NCI-H2029 (cell line): ENCODE measurements around the gene TRIM65.

ENCODE experiments used
- DNase-seq: peaks from one replicate; lab custom pipeline; 2025; lab: John Stamatoyannopoulos, UW

TRIM65 gene

DNA sequence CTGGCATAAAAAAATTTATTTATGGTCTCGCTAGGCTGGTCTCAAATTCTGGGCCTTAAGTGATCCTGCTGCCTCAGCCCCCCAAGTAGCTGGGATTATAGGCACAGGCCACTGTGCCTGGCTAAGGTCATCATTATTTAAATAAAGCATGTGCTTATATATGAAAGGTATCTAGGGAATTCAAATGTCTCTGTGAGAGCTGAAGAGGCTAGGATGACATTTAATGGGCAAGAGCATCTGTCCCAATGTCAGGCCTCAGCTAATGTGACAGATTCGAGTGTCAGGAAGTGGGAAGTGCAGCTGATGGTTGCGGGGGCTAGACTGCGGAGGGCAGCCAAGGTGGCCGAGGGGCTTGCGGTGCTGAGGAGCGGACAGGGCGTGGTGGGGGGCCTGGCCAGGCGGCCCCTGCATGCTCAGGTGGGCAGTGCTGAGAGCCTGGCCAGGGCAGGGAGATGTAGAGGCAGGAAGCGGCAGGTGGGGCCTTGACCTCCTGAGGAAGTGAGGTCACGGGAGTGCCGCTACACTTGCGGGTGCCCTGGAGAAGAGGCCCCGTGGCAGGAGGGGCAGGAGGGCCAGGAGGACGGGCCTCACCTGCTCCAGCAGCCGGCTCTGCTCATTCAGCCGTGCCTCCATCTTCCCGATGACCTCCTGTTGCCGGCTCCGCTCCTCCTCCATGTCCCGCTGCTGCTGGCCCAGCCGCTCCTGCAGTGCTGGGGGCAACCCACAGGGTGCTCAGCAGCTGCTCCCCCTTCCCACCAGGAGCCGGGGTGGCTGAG, 20.6 kb upstream of the TRIM65 start:
- no peak for DNase-seq

DNA sequence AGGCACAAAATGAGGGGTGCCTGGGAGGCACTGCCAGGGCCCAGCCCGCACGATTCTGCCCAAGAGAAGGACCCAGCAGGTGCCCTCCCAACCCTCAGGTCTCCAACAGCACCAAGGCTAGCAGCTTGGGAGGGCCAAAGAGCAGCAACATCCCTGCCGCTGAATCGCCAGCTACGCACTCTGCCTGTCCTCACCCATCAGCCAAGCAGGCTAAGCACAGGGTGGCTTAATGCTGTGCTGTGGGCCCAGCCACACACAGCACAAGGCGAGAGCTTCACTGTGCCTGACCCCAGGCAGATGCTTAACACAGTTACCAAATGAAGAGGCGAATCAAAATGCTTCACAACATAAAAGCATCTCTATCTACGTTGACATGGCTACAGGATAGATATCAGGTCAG, 18.5 kb upstream of the TRIM65 start:
- no peak for DNase-seq

DNA sequence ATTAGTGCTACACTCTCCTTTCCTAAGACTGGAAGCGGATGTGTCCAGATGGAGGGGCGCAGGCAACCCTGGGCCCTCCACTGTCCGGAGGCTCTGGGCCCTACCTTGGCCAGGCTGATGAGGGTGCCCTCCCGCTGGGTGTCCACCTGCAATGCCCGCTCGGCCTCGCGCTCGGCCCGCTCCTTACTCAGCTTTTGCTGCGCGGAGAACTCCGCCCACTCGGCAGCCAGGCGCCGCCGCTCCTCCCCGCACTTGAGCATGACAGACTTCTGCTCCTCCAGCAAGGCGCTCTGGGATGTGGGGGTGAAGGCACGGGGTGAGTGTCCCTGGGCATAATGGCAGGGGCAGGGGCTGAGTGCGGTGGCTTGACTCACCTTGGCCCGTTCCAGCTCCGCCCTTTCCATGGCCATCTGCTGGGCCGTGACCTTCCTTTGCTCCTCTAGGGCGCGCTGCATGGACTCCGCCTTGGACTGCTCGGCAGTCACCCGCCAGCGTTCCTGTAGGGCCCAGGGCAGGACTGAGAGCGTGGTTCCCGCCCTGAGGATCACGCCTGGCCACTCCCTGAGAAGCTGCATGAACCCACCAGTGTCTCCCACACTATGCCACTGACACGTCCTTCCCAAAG, 18.0 kb upstream of the TRIM65 start:
- no peak for DNase-seq

DNA sequence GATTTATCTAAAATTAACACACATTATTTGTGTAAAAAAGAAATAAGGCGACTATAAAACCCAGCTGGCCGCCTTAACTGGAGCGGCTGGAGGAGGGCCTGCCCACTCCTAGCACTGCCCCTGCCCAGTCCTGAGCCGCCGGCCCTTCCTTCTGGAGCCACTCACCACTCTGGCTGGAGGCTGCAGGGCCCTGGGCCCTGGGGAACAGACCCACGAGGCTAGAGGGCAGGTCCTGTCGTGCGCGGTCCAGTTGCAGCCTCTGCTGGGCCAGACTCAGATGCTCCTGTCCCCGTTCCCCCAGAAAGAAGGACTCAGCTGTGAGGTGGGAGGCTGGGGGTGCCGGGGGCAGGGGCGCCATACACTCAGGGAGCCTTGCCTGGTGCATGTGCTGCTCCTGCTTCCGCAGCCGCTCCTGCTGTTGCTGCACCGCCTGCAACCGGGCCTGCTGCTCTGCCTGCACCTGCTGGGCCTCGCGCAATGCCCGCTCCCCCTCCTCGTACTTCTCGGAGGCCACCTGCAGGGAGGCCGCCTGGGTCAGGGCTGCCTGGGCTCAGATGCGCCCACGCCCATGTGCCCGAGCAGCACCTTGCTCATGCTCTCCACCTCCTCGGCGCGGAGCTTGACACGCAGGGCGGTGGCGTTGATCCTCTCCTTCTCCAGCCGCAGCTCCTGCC, 16.9 kb upstream of the TRIM65 start:
- DNase-seq = no peak

DNA sequence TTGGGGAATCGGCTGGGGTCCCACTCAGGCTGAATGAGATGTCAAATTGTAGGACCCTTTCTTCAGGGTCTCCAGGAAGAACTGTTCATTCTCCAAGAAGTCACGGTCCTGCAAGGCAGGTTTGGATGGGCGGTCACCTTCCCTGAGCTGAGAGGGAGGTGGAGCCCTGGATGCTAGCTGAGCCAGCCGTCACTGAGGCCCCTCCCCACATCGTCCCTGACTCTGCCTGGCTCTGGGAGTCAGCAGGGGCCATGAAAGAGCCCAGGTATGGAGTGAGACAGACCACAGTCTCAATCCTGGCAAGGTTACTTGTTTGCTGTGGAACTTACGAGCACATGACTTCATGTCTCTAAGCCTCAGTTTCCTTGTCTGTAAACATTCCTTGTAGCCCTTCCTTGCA, 13.9 kb upstream of the TRIM65 start:
- DNase-seq = peak; percentile 43

DNA sequence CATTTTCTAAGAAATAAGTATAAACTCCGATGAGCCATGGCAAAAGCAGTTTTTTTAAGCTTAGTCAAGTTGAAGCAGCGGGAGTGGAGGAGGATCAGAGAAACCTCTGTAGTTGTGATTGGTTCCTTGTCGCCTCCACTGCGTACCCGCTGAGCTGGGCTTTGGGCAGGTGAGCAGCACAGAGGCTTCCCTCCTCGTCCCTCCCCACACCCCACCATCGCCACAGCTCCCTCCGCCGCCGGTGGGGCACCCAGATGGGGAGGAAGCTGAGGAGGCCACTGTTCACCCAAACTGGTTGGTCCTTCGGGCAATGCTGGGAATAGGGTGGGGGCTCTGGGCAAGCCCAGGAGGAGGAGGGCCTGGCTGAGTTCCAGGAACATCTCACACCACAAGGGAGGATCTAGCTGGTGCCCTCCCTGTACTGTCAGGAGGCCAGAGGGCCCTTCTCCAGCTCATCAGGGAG, 13.1 kb upstream of the TRIM65 start:
- peak; percentile 80 for DNase-seq

DNA sequence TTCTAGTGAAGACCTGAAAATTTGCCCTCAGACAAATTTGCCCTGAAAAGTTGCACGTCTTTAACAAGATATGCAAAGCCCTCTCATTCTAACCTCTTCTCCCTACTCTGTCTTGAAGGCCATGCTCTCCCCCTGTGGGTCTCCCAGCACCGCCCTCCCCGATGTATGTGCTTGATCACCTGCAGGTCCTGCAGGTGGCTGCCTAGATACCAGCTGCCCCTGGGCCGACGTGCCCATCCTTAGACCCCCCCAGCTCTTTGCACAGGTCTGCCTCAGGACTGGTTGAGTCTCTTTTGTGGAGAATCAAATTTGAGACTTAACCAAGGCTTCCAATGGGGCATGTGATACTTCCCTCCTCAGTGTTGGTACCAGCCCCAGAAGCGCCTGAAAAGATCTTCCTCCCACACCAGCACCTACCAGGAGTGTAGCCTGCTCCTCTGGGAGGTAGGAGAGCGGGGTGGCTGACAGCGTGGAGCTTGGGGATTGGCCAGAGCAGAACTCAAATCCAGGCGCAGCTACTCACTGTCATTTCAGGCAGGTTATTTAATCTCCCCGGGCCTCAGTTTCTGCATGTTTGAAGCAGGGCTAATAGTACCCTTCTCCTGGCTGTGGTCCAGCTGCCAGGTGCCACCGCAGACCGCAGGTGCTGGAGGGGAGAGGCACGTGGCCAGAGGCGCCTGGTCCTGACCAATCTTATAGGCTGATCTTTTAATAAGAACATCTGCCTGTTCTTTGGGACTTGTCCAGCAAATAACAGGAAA, 12.5 kb upstream of the TRIM65 start:
- peak; percentile 85 for DNase-seq

DNA sequence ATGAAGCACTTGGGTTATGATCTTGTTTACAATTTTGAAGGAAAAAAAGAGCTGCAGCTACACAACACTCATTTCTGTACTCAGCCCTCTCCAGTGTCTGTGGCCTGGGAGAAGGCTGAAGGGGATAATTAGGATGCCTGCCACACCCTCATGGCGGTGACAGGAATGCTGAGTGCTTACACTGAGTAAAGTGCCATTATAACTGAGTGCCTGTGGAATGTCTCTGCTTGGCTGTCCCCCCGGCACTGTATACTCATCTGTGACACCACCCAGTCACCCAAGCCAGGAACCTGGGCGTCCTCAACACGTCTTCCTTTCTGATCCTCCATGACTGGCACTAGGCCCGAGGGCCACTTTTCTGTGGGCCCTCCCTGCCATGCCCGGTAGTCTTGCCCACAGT, 11.4 kb upstream of the TRIM65 start:
- peak; percentile 91 for DNase-seq

DNA sequence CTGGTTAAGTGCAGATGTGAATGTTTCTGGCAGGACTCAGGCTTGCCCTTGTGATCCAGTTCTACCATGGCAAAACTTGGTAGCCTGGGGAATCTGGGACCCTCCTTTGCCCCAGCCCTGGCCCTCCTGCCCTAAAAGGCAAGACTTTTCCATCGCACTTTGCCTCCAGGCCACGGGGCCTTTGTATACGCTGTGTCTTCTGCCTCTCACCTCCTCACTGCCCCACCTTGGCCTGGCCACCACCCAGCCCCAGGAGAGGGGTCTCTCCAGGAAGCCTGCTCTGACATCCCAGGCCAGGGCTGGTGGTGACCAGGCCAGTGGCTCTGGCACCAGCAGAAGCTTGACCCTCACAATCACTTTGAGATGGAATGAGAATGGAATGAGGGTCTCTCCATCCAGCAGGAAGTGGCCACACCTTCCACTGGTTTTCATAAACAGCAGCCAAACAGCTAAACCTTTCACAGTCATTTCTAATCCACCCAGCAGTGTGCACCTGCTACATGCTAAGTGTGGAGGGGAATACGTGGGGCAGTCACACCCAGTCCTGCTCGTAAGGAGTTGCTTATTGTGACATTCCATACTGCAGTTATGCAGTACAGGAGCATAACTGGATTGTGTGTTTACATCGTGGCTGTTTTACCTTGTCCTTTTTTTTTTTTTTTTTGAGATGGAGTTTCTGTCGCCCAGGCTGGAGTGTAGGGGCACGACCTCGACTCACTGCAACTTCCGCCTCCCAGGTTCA, 9.6 kb upstream of the TRIM65 start:
- no peak for DNase-seq

DNA sequence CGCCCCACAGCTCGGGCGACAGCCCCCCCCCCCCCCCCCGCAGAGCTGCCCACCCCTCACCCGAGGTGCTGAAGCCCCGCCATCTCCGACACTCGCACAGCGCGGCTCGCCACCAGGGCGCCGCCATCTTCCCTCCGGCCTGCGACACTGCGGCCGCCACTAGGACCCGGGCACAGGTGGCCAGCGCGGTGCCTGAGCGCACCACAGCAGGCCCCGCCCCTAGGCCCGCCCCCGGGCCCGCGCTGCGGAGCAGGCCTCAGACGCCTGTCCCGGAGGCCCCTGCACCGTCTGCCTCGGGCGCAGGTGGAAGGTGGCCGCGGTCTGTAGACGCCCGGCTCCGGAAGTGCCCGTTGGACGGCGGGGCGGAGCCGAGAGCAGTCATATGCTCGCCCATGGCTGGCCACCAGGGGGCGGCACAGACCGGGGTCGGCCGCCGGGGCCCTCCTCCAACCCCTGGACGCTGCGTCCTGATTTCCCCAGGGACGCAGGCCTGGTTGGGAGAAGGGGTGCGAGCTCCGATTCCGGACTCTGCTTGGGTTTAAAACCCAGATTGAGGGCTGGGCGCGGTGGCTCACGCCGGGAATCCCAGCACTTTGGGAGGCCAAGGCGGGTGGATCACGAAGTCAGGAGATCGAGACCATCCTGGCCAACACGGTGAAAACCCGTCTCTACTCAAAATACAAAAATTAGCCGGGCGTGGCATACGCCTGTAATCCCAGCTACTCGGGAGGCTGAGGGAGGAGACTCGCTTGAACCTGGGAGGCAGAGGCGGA, 8.2 kb upstream of the TRIM65 start, which contains the start of gene MRPL38:
TSS of gene MRPL38 (minus strand) at position 136 of the 773 bp plus-strand sequence. CDS start at position 127, 9 bp downstream.
- DNase-seq = peak; percentile 87

DNA sequence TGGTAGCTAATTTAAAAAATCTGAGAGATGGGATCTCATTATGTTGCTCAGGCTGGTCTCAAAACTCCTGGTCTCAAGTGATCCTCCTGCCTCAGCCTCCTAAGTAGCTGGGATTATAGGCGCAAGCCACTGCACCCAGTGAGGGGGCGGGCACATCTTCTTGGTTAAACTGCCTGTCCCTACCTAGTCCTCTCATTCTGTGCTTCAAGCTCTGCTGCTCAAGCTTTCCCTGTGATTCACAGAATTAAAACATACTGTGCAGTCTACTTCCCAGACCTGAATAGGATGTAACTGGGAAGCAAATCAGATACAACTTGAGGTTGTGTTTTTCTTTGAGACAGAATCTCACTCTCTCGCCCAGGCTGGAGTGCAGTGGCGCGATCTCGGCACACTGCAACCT, 5.7 kb upstream of the TRIM65 start:
- no peak for DNase-seq

DNA sequence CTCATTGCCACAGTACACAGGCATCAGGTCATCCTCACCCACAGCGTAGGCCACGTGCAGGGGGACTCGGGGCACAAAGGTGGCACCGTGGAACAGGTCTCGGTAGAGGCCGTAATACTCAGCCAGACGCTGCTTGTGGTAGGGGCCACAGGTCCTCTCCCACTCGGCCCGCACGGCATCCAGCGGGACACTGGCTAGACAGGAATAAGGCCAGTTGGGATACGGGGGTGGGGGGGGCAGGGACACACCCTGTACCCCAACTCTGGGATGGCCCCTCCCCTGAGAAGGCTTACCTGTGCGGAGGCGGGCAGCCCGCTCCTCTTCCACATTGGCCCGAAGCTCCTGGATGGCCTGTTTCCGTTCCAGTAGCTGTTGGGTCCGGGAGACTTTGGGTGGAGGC, 5.0 kb upstream of the TRIM65 start:
- no peak for DNase-seq

DNA sequence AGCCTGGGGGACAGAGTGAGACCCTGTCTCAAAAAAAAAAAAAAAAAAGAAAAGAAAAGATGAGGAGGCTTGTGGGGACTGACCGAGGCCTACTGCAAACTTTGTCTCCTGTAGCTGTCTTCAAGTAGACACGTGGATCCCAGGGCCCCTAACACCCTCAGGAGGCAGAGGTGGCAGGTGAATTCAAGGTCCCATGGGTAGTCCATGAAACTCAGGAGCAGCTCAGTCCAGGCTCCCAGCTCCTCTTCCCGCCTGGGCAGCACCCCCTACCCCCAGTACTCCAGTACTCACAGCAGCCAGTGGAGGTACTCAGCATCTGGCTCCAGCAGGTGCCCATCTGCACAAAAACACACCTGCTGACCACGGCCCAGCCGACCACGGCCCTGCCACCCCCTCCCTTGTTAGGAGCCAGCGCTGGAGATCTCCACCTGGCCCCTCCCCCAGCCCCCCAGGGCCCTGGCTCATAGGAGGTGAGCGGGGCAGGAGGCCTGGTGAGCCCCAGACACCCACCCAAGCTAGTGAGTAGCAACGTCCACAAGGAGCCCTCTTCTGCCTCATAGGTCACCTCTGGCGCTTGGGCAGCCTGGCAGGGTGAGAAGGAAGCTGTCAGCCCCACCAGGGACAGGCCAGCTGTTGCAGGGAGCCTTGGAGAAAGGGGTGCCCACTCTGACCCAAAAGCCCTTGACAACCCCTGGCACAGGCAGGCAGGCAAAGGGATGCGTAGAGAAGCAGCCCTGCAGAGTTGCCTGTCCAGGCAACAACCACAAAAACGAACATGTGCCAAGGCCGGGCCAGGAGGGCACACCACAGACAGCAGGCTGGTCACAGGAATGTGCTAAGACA, 4.2 kb upstream of the TRIM65 start:
- no peak for DNase-seq

DNA sequence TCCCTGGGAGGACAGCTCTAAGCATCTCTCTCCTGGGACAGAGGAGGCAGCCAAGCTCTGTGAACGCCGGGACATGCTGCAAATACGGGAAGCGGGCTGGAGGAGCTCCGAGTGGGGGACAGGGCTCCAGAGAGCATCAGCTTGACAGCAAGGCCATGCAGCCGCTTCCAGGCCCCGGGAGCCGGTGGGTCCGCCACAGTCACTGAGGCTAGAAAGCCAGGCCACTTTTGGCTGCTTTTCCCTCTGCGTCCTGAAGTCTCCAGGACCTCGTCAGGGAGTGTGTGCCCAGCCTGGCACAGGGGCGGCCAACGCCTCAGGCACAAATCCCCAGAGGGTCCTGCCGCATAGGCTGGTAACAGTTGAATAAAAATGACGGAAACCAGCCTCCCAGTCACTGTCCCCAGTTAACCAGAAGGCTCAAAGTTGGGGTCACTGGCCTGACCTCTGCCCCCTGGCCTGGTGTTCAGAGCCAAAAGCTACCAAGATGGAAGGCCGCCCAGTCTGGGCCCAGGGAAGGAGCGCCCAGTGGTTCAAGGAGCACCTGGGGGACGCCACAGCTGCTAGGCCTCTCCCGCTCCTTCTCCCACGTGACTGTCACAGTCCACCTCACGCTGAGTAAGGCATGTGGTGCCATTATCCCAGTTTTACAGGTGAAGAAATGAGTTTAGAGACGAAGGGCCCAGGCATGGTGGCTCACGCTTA, 3.2 kb upstream of the TRIM65 start:
- DNase-seq = no peak

DNA sequence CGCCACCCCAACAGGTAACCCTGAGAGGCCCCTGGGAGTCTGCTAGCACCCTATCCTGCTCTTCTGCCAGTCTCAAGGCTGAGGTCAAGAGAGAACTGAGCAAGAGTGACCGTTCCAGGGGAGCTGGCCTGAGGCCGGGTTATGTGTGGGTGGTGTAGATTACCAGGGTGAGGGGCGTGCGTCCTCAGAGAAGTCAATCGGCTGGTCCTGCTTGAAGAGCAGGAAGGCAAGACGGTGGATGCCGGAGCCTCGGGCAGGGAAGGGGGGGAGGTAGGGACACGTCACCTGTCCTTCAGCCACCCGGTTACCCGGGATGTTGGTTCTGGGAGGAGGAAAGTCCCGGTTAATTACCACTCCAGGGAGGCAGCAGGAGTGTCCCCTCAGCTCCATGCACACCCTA, 2.6 kb upstream of the TRIM65 start:
- DNase-seq = no peak

DNA sequence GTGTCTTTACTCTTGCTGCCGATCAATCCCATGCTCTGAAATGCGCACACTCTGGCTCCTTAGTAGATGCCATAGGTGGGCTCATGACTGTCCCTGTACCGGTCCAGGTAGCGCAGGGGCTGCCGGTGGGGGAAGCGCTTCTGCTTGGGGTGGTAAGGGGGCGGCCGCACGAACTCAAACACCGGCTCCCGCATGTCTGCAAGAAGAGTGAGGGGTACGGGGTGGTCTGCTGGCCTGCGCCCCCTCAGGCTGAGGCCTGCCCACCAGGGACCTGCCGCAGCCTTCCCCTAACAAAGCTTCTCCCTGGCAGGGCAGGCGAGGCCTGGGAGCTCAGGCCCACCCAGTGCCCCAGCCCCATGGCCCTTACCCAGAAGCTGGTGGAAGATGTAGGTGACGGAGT, 2.0 kb upstream of the TRIM65 start:
- DNase-seq = no peak

DNA sequence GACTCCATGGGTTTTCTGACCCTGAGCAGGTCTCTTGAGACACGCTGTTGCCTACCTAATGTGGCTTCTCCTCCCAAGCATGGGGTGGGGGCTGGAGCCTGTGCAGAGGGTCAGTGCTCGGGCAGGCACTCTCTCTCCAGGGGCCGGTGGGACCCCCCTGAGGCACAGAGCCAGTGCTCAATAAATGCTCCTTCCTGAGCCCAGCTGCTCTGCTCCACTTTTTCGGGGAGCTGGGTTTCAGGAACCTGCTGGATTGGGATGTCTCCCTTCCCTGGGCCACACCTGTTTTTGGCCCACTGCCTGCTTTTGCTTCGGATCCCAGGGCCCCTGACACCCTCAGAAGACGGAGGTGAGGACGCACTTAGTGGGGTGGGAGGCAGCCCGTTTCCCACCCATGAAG, 1.3 kb upstream of the TRIM65 start:
- DNase-seq = no peak

DNA sequence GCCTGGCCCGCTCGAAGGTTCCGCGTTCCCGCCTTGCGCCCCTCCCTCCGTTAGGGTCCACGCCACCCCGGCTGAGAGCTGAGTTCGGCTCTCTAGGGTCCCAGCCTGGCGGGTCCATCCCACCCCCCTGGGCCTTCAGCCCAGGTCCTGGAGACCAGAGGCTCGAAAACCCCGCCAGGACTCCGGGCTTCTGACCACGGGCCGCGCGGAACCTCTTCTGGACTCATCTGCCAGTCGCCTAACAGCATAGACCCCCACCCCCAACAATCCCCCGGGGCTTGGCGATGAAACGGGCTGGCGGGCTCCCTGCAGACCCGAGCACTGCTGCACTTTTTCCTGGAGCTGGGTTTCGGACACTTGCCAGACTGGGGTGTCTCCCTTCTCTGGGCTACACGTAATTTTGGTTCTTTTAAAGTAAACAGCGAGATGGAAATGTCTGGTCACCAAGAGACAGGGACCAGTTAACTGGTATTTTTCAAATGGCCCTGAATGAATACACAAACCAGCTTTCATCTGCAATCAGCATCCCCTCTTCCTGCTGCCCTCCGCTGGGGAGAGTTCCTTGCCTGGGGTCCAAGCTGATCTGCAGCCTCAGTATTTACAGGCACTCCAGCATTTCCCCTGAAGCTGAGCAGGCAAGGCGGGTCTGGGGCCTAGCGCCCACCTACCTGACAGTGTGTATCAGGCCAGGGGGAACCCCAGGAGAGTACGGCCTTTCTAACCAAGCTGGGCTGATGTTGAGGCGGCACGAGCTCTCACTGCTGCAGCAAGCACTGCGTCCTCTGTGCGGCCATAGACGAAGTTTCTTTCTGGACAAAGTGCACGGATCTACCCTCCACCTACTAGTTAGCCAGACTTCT, 639 bp upstream of the TRIM65 start:
- DNase-seq = no peak
